ENCODE results near the gene CERS4. TPM values are rescaled to one million over a fixed set of nuclear protein-coding genes. Genes with fewer than 3 reads are reported as not detected.

The CERS4 gene
- total RNA-seq = 20.6 and 28.9 TPM in 2 replicates

GRCh38 chr19:8208922-8209461 lies at the start of gene CERS4:
CERS4 (plus strand) TSS chr19:8209370; CDS start chr19:8251077, 41,707 bp downstream.

GRCh38 chr19:8307965-8308866 lies 99.0 kb downstream of the CERS4 start, which contains the start of gene CD320:
CD320 (minus strand) TSS chr19:8308358; CDS start chr19:8308290, 68 bp downstream.

Other genes with a start within 250 kb of the CERS4 start
- 27.3 and 30.7 TPM in 2 replicates for gene ELAVL1, start 203.7 kb upstream of the CERS4 start, total RNA-seq
- 0.32 TPM in 1 of 2 replicates, not detected in the other for gene CCL25, start 156.6 kb upstream of the CERS4 start, total RNA-seq
- not detected in 2 replicates for gene FBN3, start 59.8 kb upstream of the CERS4 start, total RNA-seq
- 18.6 and 25.6 TPM in 2 replicates for gene CD320, start 99.0 kb downstream of the CERS4 start, total RNA-seq
- gene NDUFA7, start 112.0 kb downstream of the CERS4 start, total RNA-seq = 14.9 and 18.0 TPM in 2 replicates
- 99.4 and 123 TPM in 2 replicates for gene RPS28, start 112.1 kb downstream of the CERS4 start, total RNA-seq
- gene KANK3, start 133.9 kb downstream of the CERS4 start, total RNA-seq = 0.11 and 0.26 TPM in 2 replicates
- gene ANGPTL4, start 154.8 kb downstream of the CERS4 start, total RNA-seq = 10.3 and 15.3 TPM in 2 replicates
- 18.0 and 20.3 TPM in 2 replicates for gene RAB11B, start 181.0 kb downstream of the CERS4 start, total RNA-seq
- 45.9 and 46.8 TPM in 2 replicates for gene MARCHF2, start 203.9 kb downstream of the CERS4 start, total RNA-seq
- 48.4 and 51.6 TPM in 2 replicates for gene HNRNPM, start 235.6 kb downstream of the CERS4 start, total RNA-seq